Dedifferentiated amniotic fluid mesenchymal stem cell (primary cell): ENCODE data around the gene AUTS2.
A peak's percentile ranks its signal among the peaks of the same experiment; 100 is the strongest.

Experiments
- DNase-seq: peaks from one replicate; pipeline ENCODE4 v3.0.0-alpha.2; 2016; ENCODE audit errors: extremely low spot score

AUTS2 gene

DNA sequence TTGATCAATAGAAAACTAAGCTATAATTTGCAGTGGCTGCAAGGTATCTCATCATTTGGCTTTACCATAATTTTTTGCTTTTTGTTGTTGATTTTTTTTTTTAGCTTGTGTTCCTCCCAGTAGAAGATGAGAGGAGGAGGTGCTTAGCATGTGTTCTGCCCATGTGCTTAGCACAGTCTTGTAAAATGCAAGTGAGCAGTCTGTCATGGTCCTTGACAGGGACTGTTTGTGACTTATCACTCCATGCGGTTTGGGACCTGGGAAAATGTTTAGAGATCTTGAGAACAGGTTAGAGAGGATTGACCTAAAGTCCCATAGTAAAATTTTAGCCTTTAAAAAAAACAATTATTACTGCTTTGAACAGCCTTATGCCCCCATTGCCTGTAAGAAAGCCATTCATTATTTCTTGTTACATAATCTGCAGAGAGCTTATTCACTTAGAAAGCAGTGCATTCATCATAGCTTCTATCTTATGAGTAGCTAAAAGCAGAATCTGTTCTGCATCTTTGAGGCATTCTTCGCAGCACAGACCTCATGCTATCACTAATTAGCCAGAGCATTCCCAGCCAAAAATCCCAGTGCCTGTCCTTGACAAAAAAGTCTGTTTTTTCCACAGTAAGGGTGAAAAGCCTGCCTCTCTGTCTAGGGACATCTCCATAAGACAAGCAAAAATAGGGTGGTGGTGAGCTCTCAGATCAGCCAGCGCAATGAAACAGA, 784.9 kb downstream of the AUTS2 start:
- no peak for DNase-seq

GRCh38 chr7:70384024-70384423, 785.7 kb downstream of the AUTS2 start:
- no peak for DNase-seq

DNA sequence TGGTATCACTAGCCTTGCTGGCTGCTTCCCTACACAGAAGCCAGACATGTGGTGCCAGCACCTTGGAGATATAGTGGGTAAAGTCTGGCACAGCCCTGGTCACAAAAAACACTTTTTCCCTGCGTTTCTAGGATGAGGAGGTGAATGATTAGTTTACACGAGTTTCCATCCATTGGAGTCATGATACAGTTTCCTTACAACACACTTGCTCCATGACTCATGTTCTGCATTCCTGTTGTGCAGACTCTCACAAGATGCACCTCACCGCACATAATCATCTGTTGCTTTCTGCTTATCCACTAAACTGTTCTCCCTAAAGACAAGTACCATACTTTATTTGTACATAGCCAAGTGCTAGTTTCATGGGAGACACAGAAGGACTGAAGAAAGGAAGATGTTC, 786.6 kb downstream of the AUTS2 start:
- peak; percentile 62 for DNase-seq

DNA sequence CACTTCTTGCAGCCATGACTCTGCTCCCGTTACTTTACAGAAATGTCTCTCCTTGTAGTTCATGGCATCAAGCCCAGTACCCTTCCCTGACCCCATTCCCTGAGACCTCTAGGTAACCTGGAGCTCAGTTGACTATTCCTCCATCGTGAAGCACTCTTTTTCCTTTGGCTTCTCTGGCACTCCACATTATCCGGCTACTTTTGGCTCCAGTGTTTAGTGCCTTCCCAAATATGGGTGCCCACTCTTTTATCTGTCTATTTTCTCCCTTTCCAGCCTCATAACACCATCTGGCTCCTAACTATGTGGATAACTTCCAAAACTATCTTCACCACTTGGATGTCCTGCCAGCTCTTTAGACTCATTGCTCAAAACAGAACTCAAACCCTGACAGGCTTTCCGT, 788.9 kb downstream of the AUTS2 start:
- no peak for DNase-seq

- DNase-seq = no peak
Observed at GRCh38 chr7:70389531-70390151, 791.4 kb downstream of the AUTS2 start.

GRCh38 chr7:70390251-70390650, 792.0 kb downstream of the AUTS2 start:
- DNase-seq = no peak

- peak; percentile 40 for DNase-seq
Observed at GRCh38 chr7:70392256-70392876, 794.1 kb downstream of the AUTS2 start.

- DNase-seq = no peak
Observed at GRCh38 chr7:70392877-70393435, 794.7 kb downstream of the AUTS2 start.

DNA sequence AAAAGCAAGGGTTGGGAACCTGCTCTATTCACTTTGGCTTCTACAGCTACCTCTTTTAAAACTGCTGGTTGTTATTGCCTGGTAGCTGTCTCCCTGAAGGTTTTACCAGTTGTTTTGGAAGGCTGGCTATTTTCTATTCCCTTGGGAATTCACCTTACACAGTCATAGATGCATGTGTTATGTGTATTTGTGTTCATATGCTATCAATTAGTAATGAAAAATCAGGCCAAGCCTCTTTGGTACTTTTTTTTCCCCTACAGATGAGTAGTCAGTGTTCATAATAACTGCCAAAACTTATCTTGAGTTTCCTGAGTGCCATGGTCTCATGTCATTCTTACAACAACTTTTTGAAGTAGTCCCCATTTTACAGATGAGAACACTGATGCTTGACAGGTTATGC, 795.7 kb downstream of the AUTS2 start:
- DNase-seq = no peak

DNA sequence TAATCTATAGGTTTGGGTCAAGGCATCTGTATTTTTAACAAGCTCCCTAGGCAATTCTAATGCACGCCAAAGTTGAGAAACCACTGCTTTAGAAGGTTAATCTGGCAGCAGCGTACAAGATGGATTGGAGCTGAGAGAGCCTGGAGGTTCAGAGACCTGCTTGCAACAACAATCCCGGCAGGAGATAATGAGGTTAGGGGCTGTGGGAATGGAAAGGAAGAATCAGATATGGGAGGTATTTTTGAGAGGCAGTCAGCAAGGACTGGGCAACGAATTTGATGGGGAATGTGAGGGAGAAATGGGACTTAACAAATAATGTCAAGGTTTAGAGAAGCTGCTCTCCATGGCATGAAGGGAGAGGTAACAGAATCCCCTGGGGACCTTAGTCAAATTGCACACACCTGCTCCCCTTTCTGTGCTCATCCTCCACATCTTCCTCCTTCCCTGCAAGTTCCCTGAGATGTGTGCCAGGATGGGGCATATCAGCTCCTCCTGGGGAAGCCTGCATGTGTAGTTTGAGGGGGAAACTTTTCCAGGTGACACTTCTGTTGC, 802.6 kb downstream of the AUTS2 start:
- no peak for DNase-seq

DNA sequence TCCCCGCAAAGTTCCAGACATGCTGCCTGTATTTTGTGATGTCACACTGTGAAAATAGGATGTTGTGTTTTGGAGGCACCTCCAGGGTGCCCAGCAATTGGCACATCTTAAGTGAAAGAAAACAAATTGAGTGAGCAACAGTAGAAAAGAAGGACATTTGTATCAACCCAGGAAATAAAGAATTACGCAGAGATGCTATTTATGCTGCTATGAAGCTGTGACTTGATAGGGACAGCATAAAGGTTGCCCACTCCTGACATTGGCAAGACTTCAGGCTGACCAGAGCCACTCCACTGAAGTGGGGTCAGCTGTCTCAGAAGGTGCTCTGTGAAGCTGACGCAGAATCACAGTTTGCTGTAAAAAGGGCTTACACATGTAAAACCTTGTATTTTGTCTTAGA, 803.8 kb downstream of the AUTS2 start:
- no peak for DNase-seq

- DNase-seq = no peak
Observed at GRCh38 chr7:70405241-70405640, 807.0 kb downstream of the AUTS2 start.

GRCh38 chr7:70406186-70406949, 808.1 kb downstream of the AUTS2 start:
- no peak for DNase-seq

DNA sequence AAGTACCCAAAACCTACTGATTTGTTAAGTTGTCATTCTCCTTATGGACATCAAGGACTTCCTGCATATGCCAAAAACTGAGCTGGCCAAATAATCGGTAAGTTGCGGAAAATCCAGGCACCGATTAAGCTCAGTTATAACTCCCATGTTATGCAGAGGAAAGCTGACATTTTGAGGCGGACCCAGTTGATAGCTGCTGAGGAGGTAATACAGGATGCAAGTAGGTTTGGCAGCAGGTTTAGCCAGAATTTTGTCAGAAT, 808.6 kb downstream of the AUTS2 start:
- DNase-seq = no peak

- no peak for DNase-seq
Observed at GRCh38 chr7:70408477-70408876, 810.2 kb downstream of the AUTS2 start.

GRCh38 chr7:70408891-70409290, 810.6 kb downstream of the AUTS2 start:
- no peak for DNase-seq

DNA sequence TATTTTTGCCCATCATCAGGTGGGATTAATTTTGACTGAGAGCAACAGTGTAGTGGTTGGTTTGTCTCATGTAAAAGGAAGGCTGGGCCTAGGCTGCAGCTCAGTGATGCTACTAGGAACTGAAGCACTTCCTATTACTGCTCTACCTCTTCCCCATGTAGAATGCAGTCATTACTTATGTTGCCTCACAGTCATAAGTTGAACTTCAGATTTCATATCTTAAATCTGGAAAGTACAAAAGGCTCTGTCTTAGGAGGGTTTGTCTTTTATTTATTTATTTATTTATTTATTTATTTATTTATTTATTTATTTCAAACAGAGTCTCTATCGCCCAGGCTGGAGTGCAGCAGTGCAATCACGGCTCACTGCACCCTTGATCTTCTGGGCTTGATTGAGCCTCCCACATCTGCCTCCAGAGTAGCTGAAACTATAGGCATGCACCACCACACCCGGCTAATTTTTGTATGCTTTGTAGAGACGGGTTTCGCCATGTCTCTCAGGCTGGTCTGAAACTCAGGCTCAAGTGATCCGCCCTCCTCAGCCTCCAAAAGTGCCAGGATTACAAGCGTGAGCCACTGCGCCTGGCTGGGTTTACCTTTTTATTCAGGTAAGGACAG, 812.0 kb downstream of the AUTS2 start:
- no peak for DNase-seq

DNA sequence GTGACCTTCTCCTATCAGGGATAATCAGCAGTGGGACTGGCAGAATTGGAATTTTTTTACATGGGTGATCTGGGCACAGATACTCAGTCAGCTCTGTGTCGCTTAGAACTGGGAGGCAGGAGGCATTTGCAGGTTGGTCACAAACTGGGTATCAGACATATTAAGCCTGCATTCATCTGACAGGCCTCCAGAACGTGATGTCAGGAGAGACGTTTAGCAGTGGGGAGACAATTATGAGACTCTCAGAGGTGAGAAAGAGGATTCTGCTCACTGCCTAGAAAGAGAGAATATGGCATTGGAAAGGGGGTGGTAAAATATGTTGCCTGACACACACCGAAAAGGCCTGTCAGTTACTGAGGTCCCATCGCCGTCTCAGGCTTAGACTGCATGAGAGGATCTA, 816.1 kb downstream of the AUTS2 start:
- DNase-seq = no peak

- no peak for DNase-seq
Observed at GRCh38 chr7:70415179-70415972, 817.1 kb downstream of the AUTS2 start.

DNA sequence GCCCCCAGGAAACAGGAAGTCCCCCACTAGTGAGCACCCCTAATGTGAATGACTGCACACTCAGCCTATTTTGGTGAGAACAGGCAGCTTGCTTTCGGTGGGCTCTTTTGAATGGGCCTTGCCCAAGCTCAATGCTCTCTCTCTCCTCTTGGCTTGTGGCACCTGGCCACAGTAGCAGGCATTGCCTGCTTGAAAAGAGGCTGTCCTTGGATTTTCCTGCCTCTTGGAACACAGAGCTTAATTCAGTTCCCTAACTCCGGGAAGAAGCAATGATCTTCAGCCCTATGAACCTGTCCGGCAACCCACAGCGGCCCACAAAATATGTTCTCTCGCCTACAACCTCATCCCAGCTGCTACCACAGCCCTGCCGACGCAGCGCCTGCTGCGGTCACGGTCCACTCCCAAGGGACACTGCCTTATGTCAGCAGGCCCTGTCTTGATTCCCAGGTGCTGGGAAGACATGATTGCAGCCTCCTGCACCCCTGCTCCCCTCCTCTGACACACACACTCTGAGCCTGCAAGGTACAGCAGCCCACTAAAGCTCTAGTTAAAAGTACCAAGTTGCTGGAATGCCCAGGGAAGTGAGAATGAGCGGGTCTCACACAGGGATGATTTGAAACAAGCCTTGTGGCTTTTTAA, 818.2 kb downstream of the AUTS2 start:
- DNase-seq = no peak
